GM19238 (cell line): Measurements from ENCODE around the gene SCUBE1.

Experiments used
- DNase-seq: peaks from one replicate; pipeline ENCODE4 v3.0.0; 2011; ENCODE audit warnings: low spot score; ENCODE audit not compliant: insufficient read length

SCUBE1 gene

GRCh38 chr22:43218786-43219185 lies 124.4 kb downstream of the SCUBE1 start:
- no peak for DNase-seq

- DNase-seq, result no peak
Measured at GRCh38 chr22:43217285-43218030, 125.7 kb downstream of the SCUBE1 start.

GRCh38 chr22:43216738-43217137 lies 126.4 kb downstream of the SCUBE1 start:
- DNase-seq, result no peak

- no peak for DNase-seq
Measured at GRCh38 chr22:43213962-43214361, 129.2 kb downstream of the SCUBE1 start.

GRCh38 chr22:43213051-43213450 lies 130.1 kb downstream of the SCUBE1 start:
- no peak for DNase-seq

GRCh38 chr22:43212434-43212952 lies 130.7 kb downstream of the SCUBE1 start:
- no peak for DNase-seq

GRCh38 chr22:43211941-43212433 lies 131.2 kb downstream of the SCUBE1 start:
- DNase-seq, result no peak

GRCh38 chr22:43210631-43211515 lies 132.3 kb downstream of the SCUBE1 start:
- DNase-seq, result no peak

GRCh38 chr22:43209971-43210370 lies 133.2 kb downstream of the SCUBE1 start:
- no peak for DNase-seq

GRCh38 chr22:43209523-43209890 lies 133.7 kb downstream of the SCUBE1 start:
- DNase-seq, result no peak

GRCh38 chr22:43208703-43209522 lies 134.3 kb downstream of the SCUBE1 start:
- DNase-seq, result no peak

GRCh38 chr22:43207849-43208702 lies 135.1 kb downstream of the SCUBE1 start:
- DNase-seq, result no peak

GRCh38 chr22:43207386-43207785 lies 135.8 kb downstream of the SCUBE1 start:
- no peak for DNase-seq

GRCh38 chr22:43206509-43207161 lies 136.5 kb downstream of the SCUBE1 start:
- DNase-seq, result no peak

GRCh38 chr22:43205748-43206508 lies 137.2 kb downstream of the SCUBE1 start:
- DNase-seq, result no peak

GRCh38 chr22:43205261-43205691 lies 137.9 kb downstream of the SCUBE1 start:
- DNase-seq, result no peak

- DNase-seq, result no peak
Measured at GRCh38 chr22:43203471-43203981, 139.6 kb downstream of the SCUBE1 start.

GRCh38 chr22:43202756-43203410 lies 140.3 kb downstream of the SCUBE1 start:
- no peak for DNase-seq
